Glomerular endothelial cell (primary cell): Measurements from ENCODE around the gene DLGAP4. TPM values are rescaled to one million over a fixed set of nuclear protein-coding genes. Genes with fewer than 3 reads are reported as not detected.

Source experiments
- DNase-seq: peaks from one replicate; pipeline ENCODE4 v3.0.0-alpha.2; 2011; ENCODE audit warnings: low read depth, low spot score; ENCODE audit errors: extremely low read depth
- total RNA-seq: library from RNA; depleted of rRNA; stranded (reverse); fragments of >200 nt; gene quantifications from 2 replicates; pipeline ENCODE4 v1.2.3, GENCODE V29; 2015

The DLGAP4 gene
- total RNA-seq, 1 donor from 2014 or later, result 125 TPM

- no peak for DNase-seq
These were observed 134.4 kb downstream of the DLGAP4 start for GRCh38 chr20:36440370-36441026.

- DNase-seq, result no peak
These were observed 134.9 kb downstream of the DLGAP4 start for GRCh38 chr20:36441027-36441414.

- DNase-seq, result no peak
These were observed 135.3 kb downstream of the DLGAP4 start for GRCh38 chr20:36441416-36441815.

DNA sequence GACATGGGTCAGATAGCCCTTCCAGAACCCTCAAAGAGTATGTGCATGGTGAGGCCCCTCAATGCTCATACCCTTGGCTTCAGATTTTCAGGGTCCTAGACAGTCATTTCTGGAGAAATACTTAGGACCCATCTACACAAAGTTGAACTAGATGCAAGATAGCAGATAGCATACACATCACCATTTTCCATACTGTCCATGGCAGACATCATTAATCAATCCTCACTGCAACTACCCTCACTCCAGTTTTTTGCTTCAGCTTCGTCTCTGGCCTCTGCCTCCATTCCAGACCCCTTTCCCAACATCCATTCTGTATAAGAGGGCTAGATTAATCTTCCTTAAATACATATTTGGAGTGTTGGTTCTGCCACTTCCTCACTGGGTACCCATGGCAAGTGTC lies 139.7 kb downstream of the DLGAP4 start:
- no peak for DNase-seq

GRCh38 chr20:36446557-36446956 lies 140.4 kb downstream of the DLGAP4 start:
- no peak for DNase-seq

DNA sequence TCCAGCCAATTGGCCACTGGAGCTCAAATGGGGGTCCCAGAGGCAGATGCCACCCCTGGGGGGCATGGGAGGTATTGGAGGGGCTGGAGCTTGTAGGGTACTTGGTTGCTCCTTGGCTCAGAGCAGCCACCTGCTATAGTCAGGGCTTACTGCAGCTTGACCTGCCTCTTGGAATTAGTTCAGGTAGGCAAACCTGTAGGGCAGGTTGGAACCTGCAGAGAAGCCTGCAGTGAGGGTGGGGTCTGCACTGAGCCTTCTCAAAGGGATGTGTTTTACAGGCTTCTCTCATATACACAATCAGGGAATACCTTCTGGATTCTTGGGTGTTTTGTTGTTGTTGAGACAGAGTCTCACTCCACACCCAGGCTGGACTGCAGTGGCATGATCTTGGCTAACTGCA lies 141.0 kb downstream of the DLGAP4 start:
- DNase-seq, result no peak

- no peak for DNase-seq
These were observed 143.5 kb downstream of the DLGAP4 start for GRCh38 chr20:36449663-36450062.

GRCh38 chr20:36454332-36454697 lies 148.2 kb downstream of the DLGAP4 start:
- DNase-seq, result no peak

GRCh38 chr20:36454698-36455427 lies 148.7 kb downstream of the DLGAP4 start:
- DNase-seq, result no peak

DNA sequence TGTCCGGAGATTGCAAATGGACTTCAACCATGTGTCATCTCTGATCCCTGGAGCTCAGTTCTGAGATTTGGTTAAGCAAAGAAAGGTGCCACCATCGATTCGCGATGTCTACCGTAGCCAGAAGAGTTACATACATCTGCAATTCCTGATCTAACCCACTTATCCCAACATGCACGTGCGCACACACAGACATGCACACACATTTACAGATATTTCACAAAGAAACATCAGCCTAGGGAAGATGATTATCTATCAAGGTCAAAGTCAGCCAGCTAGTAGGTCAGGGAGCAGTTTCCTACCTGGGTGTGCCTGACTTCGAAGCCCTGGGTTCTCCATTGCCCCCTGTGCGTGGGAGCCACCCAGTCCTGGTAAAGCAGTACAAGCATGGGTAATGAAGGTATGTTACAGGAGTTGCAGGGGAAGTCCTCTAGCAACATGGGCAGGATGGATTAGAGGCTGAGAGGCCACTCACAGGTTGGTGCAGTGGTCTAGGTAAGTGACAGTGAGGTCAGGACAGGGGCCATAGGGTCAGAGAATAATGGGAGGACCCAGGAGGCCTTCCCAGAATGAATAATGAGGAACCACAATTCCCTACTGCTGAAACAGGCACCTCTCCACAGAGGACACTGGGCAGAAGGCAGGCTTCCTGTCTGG lies 150.0 kb downstream of the DLGAP4 start:
- no peak for DNase-seq

DNA sequence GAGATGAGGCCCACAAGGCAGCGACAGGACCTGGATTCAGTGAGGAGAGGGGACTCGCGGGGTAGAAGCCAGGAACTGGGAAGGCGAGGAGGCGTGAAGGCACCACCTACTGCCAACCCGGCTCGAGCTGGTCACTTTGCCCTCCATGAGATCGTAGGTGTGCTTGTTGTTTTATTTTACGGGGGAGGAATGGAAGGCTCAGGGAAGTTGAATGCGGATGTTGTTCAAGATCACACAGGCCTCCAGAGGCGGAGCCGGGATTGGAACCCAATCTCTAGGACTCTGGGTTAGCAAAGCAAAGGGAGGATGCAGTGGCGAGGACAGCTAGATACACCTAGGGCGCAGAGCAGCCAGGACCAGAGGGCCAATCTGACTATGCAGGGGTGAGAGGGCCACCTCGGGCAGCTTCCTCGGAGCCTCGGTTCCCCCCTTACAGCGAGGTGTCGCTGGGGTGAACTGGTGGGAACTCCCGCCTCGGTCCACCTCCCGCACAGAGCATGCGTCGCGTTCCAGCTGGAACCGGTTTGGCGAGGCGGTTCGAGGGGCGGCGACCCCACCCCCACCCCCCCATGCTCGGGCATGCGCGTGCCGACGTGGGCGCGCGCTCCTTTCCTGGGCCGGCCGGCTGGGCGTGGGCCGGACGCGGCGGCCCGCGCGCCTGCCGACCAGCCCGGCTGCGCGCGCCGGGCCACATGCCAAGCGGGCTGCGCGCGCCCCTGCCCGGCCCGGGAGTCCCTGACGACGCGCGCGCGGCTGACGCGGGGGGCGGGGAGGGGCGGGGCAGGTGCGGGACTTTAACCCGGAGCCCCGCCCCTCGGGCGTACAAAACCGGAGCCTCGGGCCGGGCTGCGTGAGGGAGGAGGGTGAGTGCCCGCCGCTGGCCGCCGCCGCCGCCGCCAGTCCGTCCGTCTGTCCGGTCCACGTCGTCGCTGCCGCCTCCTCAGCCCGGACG lies 154.8 kb downstream of the DLGAP4 start:
- DNase-seq, result no peak

- DNase-seq, result no peak
These were observed 155.7 kb downstream of the DLGAP4 start for GRCh38 chr20:36461600-36462439.

DNA sequence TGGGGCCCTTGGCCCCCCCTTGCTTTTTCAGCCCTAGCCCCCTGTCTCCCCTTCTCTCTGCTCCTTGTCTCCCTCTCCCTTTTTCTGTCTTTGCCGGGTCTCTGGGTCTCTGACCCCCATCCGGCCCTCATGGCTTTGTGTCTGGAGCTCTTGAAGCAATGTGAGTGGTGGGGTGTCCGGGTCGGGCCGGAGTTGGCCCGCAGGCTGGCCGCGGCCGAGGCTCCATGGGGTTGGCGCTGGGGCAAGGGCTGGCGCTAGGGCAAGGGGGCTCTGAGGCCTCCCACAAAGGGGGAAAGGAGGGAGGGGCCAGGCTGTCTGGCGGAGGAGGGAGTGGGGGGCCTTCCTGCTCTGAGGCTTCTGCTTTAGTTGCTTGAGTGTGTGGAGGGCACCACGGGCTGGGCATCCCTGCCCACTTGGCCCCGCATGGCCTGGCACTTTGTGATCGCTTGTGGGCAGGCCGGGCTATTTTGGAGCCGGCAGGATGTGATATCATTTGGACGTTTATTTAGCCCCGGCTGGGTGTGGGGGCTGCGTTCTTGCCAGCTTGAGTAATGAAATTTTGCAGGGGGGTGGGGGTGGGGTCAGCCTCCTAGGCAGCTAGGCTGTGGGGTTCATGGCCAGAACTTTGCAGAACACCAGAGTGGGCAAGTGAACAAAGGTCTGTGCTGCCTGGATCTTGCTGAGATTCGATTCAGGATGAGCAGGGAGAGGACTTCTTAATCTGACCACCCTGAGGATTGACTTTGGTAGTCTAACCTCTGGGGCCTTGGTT lies 156.5 kb downstream of the DLGAP4 start:
- no peak for DNase-seq

DNA sequence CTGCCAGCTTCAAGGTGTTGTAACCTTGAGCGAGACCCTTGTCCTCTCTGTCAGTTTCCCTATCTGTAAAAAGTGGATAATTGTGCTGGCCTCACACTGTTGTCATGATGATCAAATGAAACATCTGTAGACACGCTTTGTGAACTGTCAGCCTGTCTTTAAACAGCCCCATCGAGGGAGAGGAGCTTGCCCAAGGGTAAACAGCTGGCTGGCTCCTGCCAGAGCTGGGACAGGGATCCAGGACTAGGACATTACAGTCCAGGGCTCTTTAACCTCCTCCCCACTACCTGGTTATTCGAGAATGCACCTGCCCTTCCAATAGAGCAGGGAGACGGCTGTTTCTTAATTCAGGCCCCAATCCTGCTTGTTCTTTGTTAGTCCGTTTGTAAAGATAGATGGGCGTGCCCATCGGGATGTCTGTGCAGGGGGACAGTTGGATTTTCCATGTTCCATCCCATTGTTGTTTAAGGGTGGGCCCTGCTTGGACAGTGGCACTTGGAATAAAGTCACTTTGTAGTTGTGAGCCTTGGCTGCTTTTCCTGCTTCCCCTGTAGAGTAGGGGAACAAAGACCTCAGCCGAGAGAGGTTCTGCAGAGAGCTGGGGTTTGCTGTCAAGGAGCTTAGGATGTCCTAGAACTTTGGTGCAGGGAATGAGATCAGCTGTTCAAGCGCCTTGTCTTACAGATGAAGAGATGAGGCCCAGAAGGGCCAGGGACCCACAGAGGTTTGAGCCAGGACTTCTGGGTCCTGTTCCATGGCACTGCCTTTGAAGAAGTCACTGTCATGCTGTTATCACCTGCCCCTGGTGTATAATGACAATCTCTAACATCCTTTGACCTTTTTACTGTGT lies 157.3 kb downstream of the DLGAP4 start:
- DNase-seq, result no peak

GRCh38 chr20:36465109-36466080 lies 159.3 kb downstream of the DLGAP4 start:
- DNase-seq, result no peak

- no peak for DNase-seq
These were observed 159.9 kb downstream of the DLGAP4 start for GRCh38 chr20:36466089-36466488.
